GM21528 (cell line): ENCODE data around the gene FARS2.

Experiments used
- ATAC-seq: cut with Tn5 transposase; IDR thresholded peaks from one replicate; pipeline ENCODE4 v1.9.1; 2021; ENCODE audit warnings: mild to moderate bottlenecking, moderate library complexity; ENCODE audit not compliant: unreplicated experiment, low FRiP score

FARS2 gene

DNA sequence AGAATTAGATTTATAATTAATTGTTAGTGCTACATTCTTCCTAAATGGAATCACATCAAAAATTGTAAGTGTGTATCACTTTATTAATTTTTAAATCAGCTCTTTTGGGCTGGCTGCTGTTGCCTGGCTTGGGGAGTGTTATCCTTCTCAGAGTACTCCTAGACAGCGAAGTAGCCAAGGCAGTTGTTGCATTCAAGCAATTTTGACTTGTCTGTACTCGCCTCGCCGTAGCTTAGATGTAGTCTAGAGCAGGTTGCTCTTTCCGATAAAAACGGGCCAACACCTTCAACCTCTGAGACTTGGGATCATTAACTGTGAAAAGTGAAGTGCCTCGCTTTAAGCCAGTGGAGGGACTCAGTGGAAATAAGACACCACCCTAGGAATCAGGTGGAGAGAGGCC is 151.3 kb downstream of the FARS2 start:
- no peak for ATAC-seq

DNA sequence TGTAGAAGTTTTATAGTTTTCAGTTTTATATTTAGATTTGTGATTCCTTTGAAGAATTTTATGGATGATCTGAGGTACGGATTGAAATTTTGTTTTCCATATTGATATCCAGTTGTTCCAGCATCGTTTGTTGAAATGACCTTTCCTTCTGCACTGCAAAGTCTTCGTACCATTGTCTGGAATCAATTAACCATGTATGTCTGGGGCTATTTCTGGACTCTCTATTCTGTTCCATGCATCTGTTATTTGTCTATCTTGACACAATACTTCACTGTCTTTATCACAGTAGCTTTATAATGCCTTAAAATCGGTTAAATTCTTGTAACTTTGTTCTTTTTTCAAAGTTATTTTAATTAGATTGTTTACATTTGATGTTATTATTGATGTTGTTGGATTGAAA is 154.9 kb downstream of the FARS2 start:
- ATAC-seq = no peak

DNA sequence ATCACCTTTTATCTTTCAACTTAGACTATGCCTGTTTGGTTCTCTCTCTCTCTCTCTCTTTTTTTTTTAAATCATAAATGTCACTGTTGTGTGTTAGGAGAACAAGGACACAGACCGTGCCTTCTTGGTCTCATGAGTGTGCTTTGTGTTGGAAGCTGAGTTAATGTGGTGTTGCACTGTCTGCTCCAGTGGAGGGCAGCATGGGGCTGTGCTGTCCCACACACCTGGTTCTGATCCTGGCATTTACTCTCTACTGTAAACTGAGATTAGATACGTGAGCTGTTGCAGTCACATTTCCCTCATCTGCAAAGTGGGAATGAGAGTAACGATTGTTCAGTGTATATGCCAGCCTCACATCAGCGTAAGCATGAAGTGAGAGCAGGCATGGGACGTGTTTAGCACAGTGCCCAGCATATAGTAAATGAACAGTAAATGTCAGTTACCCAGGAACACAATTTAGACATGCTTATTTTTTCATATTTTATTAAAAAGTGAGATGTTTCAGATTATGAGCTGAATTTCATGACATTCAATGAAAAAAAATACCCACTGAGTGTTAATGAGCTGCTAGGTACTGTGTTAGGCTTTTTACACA is 161.1 kb downstream of the FARS2 start:
- no peak for ATAC-seq

DNA sequence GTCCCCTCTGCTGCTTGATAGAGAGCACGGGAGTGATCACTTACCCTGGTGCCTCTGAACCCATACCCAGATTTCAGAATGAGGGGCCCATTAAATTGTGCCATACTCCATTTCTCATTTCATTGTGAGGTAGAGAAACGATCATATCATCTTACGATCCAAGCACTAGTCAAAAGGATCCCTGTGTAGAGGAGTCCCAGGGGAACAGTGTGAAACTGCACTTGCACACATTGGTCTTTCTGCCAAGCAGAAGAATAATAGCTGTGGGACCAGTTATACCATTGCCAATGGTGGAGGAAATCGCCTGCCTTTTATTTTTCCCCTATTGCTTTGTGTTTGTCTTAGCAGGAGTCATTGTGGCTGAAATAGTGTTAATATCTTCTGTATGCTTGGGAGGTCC is 161.9 kb downstream of the FARS2 start:
- no peak for ATAC-seq

DNA sequence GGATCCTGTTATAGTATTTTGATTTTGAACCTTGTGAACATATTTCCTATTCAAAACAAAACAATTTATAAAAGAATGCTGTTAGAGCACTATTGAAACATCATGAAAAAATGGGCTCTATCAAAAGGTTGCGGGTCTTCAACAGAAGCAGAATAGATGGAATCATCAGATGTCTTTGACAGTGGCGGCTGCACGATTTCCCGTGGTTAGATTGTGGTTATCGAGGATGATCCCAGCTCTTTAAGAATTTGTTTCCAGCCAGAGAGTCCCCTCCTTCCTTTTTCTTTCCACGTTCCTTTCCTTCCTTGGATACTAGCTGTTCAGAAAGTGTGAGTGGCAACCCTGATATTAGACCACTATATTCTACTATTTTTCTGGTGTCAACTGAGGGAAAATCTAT is 163.4 kb downstream of the FARS2 start:
- no peak for ATAC-seq

DNA sequence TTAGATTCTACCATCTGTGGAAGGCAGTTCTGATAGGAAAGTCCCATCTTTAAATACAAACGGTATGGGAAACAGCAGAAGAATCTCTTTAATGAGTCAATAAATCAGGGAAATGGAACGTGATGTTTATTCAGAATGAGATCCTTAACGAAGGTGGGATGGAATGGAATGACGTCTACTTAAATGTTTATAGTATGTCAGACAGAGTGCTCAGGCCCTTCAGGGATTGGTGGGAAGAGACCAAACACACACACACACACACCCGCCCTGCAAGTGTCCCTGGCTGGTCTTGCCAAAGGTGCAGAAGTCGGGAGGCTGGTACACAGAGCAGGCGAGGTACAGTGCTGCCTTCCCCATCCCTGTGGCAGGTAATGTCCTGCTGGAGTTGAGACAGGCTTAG is 164.0 kb downstream of the FARS2 start:
- ATAC-seq = no peak

DNA sequence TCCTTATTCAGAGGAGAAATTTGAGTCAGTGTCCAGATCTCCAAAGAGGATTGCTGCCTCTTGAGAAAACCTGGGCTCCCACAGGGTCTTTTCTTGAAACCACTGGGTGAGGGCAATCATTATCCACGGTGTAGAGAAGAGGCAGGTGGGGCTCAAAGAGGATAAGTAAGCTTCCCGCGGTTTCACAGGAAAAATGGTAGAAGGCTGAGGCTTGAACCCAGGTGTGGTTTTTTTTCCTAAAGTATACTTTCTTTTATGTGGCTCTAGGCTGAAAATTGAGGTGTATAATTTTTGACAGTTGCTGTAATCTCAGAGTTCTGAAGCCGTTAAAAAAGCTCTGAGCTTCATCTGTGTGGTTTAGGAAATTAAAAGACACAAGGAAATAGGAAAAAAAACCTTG is 164.5 kb downstream of the FARS2 start:
- no peak for ATAC-seq

DNA sequence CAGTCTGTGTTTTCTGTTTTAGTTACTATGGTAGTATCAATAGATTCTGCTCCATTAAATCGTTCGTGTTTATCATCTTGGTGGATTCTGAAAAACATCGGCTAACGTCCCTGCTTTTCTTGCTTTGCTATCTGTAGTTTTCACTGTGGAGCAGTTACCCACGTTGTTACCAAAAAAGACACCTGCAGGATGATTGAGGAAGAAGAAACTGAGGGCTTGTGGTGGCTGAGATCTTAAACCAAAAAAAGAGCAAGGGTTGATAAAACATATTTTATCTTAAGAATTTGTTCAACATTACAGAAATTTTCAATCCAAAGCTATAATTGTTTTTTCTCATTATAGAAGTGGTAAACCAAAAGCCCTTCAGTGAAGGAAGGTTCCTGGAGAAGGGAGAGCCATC is 166.3 kb downstream of the FARS2 start:
- no peak for ATAC-seq

DNA sequence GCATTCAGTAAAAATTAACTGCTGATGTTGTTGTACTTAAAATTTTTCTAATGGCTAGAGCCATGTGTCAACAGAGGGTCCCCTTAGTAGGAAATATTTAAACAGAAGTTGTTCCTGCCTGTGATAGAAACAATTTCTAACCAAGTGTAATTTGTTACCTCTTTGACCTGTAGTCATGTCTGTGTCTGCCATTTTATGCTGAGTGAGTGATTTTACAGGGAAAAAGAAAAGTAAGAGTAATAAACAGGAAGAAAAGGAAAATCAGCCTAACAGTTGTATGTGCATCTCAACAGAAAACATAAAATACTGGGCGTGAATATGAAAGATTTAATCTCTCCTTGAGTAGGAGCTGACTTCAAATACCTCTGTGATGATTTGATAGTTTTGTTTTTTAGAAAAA is 172.0 kb downstream of the FARS2 start:
- no peak for ATAC-seq

DNA sequence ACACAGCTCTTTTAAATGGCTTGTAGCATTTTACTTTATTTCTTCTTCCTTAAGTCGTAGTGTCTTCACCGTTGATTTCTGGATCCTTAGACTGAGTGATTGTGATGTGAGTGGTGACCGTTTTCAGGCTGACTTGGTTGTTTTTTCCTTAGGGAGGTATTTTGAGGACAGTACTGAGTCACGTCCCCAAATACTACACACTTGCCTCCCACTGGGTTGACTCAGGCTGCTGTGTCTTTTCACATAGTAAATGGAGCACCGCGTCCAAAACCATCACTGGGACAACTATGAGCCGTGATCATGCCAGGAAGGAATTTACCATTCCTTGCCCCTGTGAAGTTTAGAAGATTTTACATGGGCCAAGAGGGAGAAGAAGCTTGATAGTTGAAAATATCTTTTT is 174.1 kb downstream of the FARS2 start:
- no peak for ATAC-seq

DNA sequence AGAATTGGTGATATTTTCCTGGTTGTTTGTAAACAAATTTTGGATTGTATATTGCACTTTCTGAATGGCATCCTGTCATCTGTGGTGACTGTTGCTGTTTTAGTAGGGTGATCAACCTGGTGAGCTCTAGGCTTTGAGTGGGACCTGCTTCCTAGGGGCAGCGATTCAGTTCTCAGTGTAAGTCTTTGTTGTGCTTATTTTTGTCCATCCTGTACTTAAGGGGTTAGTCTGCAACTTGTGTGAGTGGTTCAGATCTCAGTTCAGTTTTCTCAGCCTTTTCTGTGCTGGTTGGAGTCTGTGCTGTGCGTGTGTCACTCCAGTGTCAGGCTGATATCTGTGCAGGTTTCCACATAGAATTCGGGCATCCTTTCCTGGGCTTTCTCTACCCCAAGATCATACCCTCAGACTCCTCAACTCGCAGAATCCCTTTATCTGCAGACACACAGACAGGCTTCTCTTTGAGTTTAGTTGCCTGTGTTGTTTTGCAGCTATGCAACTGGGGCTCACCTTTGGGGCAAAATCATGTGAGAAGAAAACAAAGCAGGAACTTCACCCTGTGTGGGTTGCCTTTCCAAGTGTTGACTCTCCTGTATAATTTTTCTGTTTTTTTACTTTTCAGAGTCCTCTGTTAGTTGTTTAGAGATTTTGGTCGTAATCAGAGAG is 177.7 kb downstream of the FARS2 start:
- ATAC-seq = no peak

DNA sequence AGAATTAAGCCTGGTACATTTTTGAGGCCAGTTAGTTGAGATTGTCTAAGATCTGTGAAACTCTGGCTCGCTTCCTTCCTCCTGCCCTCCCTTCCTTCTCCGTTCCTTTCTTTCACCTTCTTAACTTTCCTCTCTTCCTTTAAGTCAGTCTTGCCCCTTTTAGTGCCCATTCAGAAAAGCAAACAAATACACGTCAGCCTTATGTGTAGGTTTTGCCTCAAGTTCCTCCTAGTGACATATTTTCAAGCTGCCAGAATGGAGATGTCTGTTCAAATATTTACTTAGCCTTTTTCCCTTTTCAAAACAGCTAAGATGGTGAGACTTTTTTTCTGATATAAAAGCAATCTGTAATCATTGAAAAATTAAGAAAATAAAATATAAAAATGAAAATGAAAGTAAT is 178.4 kb downstream of the FARS2 start:
- no peak for ATAC-seq

DNA sequence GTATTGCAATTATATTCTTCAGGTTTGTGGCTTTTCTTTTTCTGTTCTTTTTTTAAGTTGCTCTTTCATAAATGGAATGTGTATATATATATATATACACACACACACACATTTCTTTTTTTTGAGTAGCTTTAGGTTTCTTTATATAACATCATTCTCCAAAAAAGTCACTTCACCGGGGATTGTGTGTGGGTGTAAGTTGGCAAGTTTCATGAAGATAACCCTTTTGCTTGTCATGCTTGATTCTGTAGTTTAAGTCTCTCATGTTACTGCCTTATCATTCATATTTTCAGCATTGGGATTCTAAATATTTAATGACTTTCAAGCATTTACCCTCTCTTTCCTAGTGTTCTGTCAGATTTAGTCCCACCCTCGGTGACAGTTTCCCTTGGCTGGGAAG is 181.0 kb downstream of the FARS2 start:
- no peak for ATAC-seq

DNA sequence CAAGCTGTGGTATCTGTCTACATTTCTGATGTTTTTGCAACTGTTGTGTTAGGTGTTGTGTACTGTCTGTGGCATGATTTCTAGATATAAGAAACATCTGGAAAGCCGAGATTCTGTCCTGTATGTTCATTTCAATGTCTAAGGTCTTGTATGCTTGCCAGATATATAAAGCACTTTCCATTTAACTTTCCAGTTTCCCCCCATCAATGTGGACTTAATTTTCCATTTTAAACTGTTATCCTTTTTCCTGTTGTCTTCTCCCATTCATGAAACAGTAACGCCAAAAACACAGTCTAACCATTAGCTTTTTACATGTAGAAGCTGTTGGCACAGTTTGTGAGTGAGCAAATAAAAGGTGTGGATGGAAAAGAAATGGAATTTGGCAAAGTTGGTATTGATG is 181.6 kb downstream of the FARS2 start:
- no peak for ATAC-seq

DNA sequence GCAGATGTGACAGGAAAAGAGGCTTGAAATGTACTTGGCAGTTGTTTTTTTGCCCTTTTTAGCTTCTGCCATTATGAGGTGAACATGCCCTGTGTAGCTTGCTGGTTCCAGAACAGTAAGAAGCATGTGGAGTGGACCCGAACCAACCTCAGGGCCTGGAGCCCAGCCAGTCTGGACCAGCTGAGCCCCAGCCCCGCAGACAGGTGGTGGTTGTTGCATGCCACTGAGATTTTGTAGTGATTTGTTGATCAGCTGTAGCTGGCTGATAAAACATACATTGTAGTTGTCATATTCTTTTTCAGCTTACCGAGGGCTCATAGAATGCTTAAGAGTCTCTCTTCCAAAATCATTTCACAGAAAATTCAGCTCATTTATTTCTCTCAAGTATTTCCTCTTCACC is 182.2 kb downstream of the FARS2 start:
- ATAC-seq = no peak

DNA sequence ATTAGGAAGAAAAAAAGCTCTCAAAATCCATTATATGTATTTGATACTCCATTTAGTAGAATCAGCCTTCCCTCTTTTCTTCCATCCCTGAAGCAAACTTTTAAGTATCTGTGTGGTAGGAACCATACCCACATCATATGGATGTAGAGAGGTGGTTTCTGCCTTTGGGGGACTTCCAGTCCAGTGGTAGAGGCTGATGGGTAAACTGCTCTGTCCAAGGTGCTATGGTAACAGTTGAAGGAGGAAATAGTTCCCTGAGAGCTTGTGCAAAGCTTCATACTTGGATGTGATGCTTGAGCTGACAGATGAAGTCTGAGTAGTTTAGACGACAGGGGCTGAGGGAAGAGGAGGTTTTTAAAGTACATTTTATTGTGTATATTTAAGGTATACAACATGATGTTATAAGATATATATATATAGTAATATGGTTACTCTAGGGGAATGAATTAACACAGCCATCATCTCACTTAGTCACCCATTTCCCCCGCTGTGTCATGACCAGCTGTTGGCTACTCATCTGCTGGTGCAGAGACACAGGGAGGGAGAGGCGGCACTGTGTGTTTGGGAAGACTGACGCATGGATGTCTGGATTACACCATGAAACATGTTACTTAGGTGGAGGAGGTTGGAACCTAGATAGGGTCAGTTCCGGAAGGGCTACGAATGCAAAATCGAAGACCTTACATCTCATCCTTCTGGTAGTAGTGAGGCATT is 185.2 kb downstream of the FARS2 start:
- no peak for ATAC-seq

DNA sequence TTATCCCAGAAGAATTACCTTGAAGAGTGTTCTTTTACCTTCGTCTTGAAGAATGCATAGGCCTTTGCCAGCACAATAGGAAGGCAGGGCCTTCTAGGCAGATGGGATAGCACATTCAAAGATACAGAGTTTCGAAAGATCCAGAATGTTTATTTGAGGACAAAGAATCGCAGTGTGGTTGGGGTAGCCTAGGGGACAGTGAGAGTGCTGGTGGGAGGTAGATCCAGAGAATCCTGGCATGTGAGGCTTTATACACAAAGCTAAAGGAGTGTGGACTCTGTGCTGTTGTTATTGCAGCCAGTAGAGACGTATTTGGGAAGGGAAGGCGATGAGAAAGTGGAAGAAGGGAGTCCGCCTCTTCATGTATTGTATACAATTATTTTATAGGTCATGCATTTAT is 186.6 kb downstream of the FARS2 start:
- ATAC-seq = no peak

DNA sequence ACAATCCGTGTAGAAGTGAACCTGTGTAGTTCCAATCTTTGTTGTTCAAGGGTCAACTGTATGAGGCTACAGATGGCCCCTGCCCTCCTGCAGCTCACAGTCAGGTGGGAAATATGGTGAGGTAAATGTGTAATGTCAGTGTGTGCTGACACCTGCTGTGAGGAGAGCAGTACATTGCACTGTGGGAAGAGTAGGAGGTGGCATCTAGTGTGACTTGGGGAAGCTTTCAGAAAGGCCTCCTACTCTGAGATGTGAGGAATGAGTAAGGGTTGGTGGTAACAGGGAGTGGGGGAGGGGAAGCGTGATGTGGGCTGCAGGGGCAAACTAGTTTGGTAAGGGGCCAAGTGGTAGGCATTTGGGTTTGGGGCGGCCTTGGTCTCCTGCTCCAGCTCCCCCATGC is 188.8 kb downstream of the FARS2 start:
- ATAC-seq = no peak

DNA sequence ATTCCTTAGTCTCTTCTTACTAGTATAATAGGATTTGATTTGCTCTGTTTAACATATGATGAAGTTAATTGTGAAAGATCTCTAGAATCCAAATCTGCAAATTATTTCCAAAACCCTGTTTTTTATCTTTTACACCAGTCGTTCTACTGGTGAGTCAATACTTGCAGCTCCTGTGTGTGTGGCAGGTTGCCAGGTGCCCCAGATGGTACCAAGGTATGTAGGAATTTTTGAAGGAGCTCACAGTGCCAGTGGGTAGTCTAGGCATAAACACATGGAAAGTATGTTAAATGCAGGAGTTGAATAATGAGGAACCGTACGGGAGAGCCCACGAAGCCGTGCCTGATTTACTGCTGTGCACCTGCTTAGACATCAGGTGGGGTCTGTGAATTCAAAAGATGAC is 192.2 kb downstream of the FARS2 start:
- no peak for ATAC-seq

DNA sequence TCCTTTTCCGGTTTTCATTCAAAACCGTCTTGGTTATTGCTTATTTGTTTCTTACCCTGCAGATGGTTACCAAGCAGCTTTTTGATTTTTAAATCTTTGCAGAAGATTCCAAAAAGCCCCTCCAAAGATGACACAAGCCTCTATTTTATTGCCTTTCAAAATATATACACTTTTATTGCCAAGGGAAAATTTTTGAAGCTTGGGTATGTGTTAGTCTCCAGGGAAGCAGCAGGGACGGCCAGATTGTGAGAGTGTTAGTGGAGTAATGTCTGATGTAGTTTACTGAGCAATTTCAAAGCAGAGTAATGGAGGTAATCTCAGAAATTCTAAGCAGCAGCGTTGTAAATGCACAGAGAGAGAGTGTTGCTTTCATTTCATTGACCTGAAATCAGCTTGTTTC is 193.8 kb downstream of the FARS2 start:
- no peak for ATAC-seq

DNA sequence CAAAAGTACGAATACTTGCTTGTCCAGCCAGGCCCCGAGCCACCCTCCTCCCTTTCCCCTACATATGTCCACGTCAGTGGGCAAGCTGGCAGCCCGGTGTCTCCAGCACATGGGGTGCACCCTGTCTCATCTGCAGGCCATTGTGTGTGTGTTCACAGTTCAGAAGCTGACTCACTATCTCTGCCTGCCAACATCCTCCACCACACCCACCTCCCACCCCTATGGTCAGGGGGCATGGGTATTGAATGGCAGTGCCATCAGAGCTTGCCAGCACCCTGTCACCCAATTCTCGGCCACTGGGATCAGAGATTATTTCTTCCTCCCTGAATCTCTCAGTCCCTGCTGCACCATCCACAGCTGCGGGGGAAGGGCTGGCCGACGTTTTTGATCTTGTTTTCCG is 195.7 kb downstream of the FARS2 start:
- no peak for ATAC-seq

DNA sequence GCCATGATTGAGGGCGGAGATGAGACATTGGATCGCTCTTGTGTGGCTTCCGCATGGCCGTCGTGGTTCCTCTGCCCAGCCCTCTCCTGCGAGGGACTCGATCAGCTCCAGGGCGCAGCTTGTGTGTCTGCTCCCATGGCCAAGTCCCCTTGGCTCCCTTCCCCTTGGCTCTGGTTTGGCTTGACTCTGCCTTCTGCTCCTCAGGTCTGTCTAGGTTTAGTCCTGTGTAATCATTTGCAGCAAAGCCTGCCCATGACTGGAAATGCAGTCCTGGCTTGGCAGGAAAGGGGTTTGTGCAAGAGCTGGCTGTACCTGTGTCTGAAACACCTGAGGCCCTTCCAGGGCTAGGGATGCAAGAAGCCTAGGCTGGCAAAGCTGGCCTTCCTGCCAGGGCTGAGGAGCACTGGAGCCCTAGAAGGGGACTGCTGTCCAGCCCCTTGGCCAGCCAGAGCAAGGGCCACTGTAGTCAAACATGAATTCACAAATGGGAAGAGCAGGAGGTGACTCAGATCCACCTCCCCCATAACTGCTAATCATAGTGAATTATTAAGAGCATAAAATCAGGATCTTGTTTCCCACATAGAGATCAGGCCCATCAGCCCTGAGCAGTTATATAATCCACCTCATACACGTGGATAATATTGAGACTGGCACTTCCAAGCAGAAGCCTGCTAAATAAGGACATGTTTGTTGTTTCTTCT is 196.8 kb downstream of the FARS2 start:
- ATAC-seq = no peak
